Adipose tissue (tissue), 3 donors: ENCODE data around the gene NTHL1. TPM values are rescaled to one million over a fixed set of nuclear protein-coding genes. Genes with fewer than 3 reads are reported as not detected.

Experiments used
- H3K27ac ChIP-seq: one replicate; pipeline ENCODE4 v1.5.1; 2013; ENCODE audit warnings: low read depth, low read length
- WGBS, 3 donors: extraction: QIAGEN DNeasy Blood & Tissue Kit; methylation state at CpG; one replicate each; pipeline ENCODE4 v1.1.7; 2013; 5-methylcytosine and 5-hydroxymethylcytosine counted together
- polyA plus RNA-seq, 3 donors: library from polyadenylated mRNA; stranded (reverse); fragments of 200-250 nt; gene quantifications; one replicate each; pipeline ENCODE4 v1.2.3, GENCODE V29; 2013
- donor health status: healthy with polysubstance abuse.
- donor health status: Bipolar disorder and iron deficiency.
- donor health status: healthy.

The NTHL1 gene
- polyA plus RNA-seq, 3 donors = 12.1 to 23.3 (median 14.5) TPM

DNA sequence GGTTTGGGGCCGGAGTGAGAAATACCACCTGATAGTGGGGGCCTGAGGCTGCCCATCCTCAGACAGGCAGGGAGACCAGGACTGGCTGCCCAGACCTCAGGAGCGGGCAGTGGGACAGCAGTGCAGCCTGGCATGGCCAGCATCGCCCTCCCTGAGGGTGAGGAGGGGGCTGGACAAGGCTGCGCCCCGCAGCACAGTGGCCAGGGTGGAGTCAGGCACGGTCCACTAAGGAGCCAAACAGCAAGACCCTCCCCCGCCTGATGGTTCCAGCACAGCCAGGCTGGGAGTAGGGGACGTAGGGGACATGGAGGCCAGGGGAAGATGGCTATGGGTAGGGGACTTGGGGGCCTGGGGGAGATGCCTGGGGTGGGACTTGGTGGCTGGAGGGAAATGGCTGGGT is 41.3 kb downstream of the NTHL1 start:
- WGBS, 3 donors = 82 to 94% (median 91%) methylated on average over 8 of the region's 8 CpGs

DNA sequence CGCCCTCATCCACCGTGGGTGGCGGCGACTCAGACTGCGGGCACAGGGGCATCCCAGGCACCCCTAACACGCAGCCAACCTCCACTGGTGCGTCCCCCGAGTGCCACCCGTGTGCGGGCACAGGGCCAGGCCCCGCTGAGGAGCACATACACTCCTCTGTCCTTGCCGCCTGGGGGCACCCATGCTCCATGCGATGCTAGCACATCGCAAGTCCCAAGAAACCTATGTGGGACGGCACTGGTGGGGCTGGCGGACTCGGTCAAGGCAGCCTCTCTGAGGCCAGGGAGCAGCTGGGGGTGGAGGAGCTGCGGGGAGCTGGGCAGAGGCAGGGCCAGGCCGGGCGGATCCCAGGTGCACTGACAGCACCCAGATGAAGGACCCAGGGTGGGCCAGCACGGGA is 42.0 kb downstream of the NTHL1 start:
- H3K27ac ChIP-seq = no peak overlapping the region
- WGBS, 3 donors = 45 to 57% (median 46%) methylated on average over 21 of the region's 21 CpGs

More for the DNA sequence above, 41.3 kb downstream of the NTHL1 start:
- no peak overlapping the region for H3K27ac ChIP-seq

DNA sequence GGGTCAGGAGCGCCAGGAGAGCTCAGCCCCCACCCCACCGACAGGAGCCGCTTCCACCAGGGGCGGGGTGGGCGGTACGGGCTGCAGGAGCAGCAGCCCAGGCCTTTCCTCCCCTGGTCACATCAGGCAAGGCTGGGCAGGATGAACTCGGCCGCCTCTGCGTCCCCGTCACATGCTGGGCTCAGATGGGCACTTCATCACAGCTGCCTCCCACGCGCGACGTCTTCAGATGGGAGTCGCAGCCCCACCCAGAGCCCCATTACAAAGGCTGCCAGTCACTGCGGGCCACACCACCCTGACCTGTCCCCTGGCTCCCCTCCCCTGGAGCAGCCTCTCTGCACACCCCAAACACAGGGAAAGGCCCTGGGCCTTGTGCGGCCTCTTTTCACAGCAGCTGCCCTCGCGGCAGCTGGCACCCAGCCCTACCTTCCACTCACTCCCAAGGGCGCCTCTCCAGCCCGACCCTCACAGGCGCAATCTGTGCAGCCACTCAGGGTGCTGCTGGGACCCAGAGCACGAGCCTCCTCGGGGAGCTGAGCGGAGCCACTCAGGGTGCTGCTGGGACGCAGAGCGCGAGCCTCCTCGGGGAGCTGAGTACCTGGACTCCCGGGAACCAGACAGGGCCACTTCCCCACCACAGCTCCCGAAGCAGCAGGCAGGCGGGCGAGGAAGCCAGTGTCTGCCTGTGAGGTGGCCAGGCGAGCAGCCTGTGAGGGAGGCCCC is 42.7 kb downstream of the NTHL1 start:
- 63 to 74% (median 65%) methylated on average over 32 to 34 of the region's 34 CpGs for WGBS, 3 donors
- no peak overlapping the region for H3K27ac ChIP-seq

DNA sequence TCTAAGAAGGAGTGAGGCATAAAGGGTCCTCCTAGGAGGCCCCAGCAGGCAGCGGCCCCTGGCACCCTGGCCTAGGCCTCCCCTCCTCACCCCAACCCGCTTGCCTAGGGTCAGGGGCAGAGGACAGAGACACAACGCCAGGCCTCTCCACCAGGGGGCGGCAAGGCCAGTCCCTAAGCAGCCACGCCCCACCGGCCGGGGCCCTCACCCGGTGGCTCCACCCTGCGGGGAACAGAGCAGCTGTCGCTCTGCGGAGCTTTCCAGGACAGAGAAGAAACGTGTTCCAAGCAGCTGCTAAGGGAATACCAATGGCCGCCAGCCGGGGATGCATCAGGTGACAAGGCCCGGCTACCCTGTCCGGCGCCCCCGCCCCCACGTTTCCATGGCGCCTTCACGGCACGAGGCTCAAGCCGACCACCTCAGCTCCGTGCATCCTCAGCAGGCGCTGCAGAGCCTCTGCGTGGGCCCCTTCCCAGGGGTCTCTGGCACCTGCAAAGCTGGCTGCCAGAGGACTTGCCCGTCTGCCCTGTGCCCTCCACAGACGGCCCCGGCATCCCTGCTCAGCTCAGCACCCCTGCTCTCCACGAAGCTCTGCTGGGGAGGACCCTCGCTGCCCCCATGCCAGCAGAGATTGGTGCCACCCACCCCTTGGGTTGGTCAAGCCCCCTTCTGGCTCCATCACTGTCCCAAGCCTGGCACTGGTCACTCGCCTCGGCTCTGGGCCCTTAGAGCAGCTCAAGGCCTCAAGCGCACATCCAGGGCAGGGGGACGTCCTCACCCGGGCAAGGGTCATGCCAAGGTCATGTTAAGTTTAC is 43.6 kb downstream of the NTHL1 start:
- H3K27ac ChIP-seq = no peak overlapping the region
- 18 to 35% (median 30%) methylated on average over 34 to 36 of the region's 36 CpGs for WGBS, 3 donors

DNA sequence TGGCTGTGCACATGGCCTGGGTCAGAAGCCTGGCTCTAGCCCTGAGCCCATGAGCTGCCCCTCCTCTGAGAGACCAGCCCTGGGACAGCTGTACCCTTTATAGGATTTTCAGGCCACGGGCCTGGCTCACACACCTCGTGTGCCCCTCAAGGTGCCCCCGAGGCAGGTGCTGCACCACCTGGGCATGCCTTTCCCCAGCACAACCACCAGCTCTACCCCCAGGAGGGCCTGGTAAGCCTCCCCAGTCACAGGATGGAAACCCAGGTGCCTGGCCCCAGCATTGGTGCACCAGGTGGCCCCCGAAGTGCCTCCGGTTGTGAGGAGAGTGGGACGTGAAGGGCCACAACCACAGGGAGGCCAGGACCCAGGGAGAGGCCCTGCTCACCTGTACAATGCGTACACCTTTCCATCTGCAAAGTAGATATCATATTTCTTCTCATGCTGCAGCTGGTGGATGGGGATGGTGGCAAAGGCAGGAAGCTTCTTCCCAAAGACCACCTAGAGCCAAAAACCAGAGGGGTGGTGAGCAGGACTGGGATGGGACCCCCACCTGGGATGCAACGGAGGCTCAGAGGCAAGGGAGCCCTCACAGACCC is 44.3 kb downstream of the NTHL1 start:
- H3K27ac ChIP-seq = no peak overlapping the region
- WGBS, 3 donors = 72 to 85% (median 79%) methylated on average over 8 of the region's 8 CpGs

DNA sequence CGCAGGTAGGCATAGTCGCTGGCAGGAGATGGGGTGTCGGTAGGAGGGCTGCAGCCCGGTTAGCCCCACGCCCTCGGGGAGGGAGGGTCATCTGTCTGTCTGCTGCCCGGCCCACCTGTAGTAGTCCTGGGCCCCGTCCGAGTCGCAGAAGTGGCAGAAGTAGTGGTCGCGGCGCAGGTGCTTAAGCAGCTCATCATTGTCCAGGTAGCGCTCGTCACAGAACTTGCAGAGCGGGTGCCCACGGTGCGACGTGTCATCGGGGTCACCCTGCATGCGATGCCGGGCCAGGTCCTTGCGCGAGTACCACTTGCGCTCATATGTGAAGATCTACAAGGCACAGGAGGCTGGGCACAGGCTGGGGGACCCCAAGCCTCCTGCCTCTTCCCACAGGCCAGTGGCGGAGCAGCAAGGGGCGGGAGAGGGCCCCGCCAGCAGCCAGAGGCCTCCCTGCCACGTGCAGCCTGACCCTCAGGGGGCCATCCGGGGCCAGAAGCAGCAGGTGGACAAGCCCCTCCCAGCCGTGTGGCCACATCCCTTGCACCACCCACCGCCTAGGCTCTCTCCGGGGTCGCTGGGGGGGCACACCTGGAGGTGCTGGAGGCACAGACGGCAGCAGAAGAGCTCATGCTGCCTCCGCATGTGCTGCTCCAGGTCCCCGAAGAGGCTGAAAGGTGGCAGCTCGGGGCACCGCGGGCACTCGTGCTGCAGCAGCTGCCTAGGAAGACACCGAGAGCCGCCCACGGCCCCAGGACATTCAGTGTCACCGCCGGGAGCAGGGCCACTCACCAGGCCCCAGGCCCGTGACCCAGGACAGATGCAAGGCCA is 45.0 kb downstream of the NTHL1 start:
- no peak overlapping the region for H3K27ac ChIP-seq
- WGBS, 3 donors = 90 to 93% (median 91%) methylated on average over 44 to 47 of the region's 47 CpGs

DNA sequence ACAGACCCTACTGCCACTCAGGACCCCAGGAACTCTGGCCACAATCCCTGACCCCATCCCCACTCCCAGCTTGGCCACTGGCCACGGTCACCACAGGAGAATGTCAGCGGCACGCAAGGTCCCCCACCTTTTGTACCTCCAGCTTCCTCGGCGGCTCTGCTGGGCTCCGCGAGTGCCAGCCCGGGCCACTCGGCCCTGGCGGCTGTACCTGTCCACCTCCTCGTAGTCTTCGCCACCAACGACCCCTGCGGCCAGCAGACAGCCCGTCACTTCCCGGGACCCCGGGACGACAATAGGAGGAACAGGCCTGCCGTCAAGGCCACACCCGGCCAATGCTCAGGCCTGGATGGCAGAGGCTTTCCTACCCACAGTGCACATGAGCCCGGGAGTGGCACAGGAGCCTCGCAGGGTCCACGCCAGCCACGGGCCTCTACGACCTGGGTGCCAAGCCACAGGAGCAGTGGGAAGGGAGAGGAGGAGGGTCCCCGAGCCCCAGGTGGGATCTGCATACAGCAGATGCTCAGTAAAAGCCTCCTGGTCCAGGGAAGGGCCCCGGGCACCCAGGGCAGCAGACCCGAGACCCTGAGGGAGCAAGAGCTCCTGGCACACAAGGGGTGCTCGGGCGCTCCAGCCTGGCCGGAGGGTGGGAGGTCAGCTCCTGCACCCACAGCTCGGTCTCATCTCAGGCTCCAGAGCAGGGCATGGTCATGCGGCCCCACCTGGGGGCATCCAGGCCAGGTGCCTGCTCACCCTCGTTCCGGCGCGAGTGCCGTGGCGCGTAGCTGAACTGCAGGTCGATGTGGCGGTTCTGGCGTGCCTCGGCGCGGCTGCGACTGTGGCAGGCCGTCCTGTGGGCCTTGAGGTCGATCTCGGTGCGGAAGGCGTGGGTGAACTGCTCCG is 45.9 kb downstream of the NTHL1 start:
- H3K27ac ChIP-seq = no peak overlapping the region
- 94 to 96% (median 95%) methylated on average over 53 of the region's 53 CpGs for WGBS, 3 donors

DNA sequence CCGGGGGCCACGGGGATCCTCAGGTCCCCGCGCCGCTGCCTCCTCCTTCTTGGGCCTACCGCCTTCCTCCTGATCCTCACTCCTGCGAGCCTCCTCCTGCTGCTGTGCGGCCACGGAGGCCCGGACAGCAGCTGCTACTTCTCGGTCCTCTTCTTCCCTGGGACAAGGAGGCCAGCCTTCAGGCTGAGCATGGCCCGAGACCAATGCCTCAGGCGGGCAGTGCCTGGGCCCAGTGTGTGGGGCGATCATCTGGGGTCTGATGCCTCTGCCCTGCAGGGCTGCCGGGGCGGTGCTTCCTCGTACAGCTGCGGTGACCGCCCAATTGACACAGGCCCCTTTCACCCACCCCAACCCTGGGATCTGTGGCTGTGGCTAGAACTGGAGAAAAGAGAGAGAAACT is 46.6 kb downstream of the NTHL1 start:
- no peak overlapping the region for H3K27ac ChIP-seq

DNA sequence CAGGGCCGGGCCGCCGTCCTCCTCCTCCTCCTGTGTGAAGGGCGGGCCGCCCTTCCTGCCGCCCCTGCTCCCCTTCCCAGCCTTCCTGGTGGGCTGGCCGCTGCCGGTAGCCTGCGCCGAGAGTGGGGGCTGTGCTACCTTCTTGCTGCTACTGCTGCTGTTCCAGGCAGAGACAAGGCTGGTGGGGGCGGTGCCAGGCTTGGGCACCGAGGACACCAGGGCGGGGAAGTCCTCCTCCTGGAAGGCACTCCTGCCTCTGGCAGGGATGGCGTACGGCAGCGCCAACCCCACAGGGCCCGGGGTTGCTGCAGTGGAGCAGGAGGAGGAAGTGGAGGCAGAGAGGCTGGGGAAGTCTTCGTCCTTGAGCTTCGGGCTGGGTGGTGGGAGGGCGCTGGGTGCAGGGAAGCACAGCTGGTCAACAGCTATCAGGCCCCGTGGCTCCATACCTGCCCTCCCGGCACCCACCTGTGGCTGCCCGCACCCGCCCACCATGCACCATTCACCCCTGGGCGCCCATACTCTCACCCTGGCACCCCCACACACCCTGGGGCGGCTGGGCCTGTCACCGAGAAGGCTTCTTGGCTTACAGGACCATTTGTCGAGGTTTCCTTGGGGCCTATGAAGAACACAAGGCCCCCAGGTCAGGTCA is 47.6 kb downstream of the NTHL1 start:
- no peak overlapping the region for H3K27ac ChIP-seq
- 78 to 85% (median 84%) methylated on average over 24 to 28 of the region's 28 CpGs for WGBS, 3 donors

More for the DNA sequence above, 46.6 kb downstream of the NTHL1 start:
- WGBS, 3 donors = 94 to 96% (median 96%) methylated on average over 19 of the region's 19 CpGs

DNA sequence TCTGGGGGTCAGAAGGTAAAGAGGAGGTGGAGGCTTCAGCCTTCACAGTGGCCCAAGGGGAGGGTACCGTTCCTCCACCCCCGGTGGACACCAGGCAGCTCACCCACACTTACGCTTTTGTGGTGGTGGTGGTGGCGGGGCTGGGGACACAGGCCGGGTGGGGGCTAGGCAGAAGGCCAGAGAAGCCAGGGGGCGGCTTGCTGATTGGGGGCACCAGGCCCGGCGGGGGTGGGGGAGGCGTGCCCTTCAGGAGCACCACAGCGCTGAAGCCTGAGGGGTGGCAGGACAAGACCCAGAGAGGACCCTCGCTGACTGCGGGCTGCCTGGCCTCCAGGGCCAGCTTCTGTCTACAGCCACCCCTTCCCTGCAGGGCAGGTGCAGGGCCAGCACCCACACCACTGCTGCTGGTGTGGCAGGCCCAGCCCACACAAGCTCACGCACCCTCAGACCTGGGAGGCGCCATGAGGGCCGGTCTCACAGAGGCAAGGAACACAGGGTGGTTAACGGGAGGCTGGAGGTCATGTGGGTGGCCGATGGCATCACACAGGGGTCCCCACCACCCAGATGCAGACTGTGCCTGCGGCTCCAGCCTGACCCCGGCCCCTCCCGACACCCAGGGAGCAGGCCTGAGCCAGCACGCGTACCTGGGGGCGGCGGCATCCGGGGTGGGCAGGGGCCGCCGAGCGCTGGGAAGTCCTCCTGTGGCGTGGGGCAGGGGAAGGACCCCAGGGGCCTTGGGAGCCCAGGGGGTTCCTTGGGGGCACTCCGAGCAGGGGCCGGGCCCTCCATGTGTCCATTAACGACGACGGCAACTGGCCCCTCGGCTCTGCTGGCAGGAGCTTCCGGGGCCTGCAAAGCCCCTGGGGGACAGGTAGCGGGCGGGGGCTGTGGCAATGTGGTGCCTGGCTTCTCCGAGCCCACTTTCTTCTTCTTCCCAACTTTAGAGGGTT is 48.5 kb downstream of the NTHL1 start:
- no peak overlapping the region for H3K27ac ChIP-seq
- 91 to 95% (median 91%) methylated on average over 24 to 39 of the region's 39 CpGs for WGBS, 3 donors

DNA sequence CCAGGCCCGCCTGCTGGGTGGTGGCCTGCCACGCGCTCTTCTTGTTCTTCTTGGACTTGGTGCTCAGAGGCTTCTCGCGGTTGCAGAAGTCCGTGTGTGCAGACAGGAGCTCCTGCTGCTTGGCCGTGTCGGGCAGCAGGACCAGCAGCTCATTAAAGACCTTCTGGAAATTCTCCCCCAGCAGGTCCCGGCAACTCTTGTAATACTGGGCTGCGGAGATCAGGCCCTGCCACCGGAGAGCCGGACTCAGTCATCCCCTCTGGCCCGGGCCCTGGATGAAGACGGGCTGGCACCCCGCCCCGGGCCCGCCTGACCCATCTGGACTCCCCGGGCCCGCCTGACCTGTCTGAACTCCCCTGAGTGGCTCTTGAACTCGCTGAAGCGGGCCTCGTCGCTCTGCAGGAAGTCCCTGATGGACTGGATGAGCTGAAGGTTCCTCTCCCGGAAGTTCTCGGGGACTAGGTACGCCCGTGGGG is 49.2 kb downstream of the NTHL1 start:
- H3K27ac ChIP-seq = no peak overlapping the region

DNA sequence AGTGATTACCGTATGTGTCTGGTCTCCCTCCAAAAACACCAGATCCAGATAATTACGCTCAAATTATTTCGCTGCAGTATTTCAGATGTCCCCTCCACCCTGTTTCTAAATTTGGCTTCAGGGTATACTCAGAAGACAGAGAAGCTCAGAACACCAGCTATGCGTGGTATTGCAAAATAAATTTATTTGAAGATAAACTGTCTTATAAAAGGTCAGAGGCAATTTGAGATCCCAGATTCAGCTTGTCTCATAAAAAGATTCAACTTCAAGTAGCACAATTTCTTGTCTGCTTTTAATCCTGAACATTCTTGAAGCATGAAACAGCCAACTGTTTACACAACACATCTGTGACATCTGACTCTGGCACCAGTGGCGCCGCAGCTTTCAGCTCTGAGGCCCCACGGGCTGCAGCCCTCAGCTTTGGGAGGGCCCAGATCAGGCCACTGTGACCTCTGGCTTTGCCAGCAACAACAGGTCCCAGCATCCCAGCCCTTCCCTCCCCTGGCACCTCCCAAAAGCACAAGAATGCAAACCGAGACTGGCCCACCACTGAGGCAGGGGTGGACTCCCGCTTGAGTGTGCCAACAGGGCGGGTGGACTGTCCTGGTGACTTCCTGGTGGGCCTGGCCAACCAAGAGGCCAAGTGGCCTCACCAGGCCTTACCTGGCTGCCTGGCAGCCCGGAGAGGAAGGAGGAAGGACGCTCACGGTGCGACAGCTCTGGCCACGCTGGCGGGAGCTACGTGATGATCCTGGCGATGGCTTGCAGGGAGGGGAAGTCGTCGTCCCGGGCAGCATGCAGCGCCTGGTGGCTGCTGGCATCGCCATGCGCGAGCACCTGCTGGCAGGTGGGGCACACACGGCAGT is 49.9 kb downstream of the NTHL1 start:
- WGBS, 3 donors = 77 to 88% (median 84%) methylated on average over 26 of the region's 26 CpGs
- no peak overlapping the region for H3K27ac ChIP-seq

More for the DNA sequence above, 49.2 kb downstream of the NTHL1 start:
- 91 to 95% (median 93%) methylated on average over 26 to 27 of the region's 27 CpGs for WGBS, 3 donors

DNA sequence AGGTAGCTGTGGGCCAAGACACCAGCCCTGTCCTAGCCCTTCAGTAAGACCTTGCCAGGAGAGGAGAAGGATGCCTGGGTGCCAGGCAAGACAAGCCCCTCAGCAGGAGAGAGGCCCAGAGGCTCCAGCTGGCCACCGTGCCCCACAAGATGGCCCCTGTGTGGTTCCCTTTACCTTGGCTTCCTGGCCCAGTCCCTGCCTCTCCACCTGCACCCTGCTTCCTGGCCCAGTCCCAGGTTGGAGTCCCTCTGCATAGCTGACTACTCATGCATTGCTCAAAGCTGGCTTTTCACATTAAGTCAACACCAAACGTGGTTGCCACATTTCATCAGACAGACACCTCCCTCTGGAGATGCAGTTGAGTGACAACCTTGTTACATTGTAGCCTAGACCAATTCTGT is 53.9 kb downstream of the NTHL1 start:
- no peak overlapping the region for H3K27ac ChIP-seq
- 47 to 60% (median 53%) methylated on average over 2 of the region's 2 CpGs for WGBS, 3 donors

DNA sequence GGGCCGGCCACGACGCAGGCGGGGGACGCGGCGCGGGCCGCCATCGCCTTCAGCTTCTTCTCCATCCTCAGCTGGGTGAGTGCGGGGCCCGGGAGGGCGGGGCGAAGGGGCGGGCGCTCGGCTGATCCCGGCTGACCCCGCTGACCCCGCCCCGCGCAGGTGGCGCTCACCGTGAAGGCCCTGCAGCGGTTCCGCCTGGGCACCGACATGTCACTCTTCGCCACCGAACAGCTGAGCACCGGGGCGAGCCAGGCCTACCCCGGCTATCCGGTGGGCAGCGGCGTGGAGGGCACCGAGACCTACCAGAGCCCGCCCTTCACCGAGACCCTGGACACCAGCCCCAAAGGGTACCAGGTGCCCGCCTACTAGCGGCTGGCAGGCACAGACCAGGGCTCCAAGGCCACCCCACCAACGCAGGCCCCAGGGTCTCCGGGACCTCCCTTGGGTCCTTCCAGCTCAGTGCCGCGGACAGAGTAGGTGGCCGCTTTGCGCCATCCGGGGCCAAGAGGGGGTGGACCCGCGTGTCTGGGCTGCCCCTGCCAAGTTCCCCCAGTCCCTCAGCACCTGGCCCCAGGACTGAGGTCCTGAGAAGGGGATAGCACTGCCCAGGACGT is 54.8 kb downstream of the NTHL1 start:
- WGBS, 3 donors = 46 to 51% (median 48%) methylated on average over 40 to 50 of the region's 50 CpGs
- H3K27ac ChIP-seq = no peak overlapping the region
